ENCODE results near the gene SMURF2. TPM values are rescaled to one million over a fixed set of nuclear protein-coding genes. Genes with fewer than 3 reads are reported as not detected.

The SMURF2 gene
- total RNA-seq, 1 donor from 2014 or later = 45.6 TPM

- TF ChIP-seq, protein P1, sequence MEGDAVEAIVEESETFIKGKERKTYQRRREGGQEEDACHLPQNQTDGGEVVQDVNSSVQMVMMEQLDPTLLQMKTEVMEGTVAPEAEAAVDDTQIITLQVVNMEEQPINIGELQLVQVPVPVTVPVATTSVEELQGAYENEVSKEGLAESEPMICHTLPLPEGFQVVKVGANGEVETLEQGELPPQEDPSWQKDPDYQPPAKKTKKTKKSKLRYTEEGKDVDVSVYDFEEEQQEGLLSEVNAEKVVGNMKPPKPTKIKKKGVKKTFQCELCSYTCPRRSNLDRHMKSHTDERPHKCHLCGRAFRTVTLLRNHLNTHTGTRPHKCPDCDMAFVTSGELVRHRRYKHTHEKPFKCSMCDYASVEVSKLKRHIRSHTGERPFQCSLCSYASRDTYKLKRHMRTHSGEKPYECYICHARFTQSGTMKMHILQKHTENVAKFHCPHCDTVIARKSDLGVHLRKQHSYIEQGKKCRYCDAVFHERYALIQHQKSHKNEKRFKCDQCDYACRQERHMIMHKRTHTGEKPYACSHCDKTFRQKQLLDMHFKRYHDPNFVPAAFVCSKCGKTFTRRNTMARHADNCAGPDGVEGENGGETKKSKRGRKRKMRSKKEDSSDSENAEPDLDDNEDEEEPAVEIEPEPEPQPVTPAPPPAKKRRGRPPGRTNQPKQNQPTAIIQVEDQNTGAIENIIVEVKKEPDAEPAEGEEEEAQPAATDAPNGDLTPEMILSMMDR (IDR thresholded peaks at IDR 0.05; ENCODE audit: insufficient read depth, low read length, poor library complexity, severe bottlenecking) = no peak
- DNase-seq (ENCODE audit: low read depth) = no peak
- no peak overlapping the region for H3K4me3 ChIP-seq (ENCODE audit: low read depth, low read length)
- H3K36me3 ChIP-seq (ENCODE audit: control insufficient read depth, insufficient read depth, low read length) = peaks cover 7% of the 10 kb centered on the region
- H3K27me3 ChIP-seq (ENCODE audit: control insufficient read depth, insufficient read depth, low read length) = no peaks in the 10 kb centered on the region
Observed at GRCh38 chr17:64500862-64501765, 161.0 kb downstream of the SMURF2 start.

- TF ChIP-seq, protein P1 (IDR thresholded peaks at IDR 0.05; ENCODE audit: insufficient read depth, low read length, poor library complexity, severe bottlenecking) = no peak
- no peak for DNase-seq (ENCODE audit: low read depth)
- Histone ChIP-seq H3K27me3 (ENCODE audit: control insufficient read depth, insufficient read depth, low read length) (no peaks in the 10 kb centered on the region), H3K36me3 (ENCODE audit: control insufficient read depth, insufficient read depth, low read length) (peaks cover 7% of the 10 kb centered on the region), H3K4me3 (ENCODE audit: low read depth, low read length) (no peak overlapping the region)
Observed at GRCh38 chr17:64500487-64500859, 161.6 kb downstream of the SMURF2 start.

GRCh38 chr17:64499805-64500486 is 162.2 kb downstream of the SMURF2 start:
- no peak overlapping the region for H3K4me3 ChIP-seq (ENCODE audit: low read depth, low read length)
- no peaks in the 10 kb centered on the region for H3K27me3 ChIP-seq (ENCODE audit: control insufficient read depth, insufficient read depth, low read length)
- H3K36me3 ChIP-seq (ENCODE audit: control insufficient read depth, insufficient read depth, low read length) = peaks cover 7% of the 10 kb centered on the region
- no peak for DNase-seq (ENCODE audit: low read depth)
- TF ChIP-seq, protein P1 (IDR thresholded peaks at IDR 0.05; ENCODE audit: insufficient read depth, low read length, poor library complexity, severe bottlenecking) = no peak

DNA sequence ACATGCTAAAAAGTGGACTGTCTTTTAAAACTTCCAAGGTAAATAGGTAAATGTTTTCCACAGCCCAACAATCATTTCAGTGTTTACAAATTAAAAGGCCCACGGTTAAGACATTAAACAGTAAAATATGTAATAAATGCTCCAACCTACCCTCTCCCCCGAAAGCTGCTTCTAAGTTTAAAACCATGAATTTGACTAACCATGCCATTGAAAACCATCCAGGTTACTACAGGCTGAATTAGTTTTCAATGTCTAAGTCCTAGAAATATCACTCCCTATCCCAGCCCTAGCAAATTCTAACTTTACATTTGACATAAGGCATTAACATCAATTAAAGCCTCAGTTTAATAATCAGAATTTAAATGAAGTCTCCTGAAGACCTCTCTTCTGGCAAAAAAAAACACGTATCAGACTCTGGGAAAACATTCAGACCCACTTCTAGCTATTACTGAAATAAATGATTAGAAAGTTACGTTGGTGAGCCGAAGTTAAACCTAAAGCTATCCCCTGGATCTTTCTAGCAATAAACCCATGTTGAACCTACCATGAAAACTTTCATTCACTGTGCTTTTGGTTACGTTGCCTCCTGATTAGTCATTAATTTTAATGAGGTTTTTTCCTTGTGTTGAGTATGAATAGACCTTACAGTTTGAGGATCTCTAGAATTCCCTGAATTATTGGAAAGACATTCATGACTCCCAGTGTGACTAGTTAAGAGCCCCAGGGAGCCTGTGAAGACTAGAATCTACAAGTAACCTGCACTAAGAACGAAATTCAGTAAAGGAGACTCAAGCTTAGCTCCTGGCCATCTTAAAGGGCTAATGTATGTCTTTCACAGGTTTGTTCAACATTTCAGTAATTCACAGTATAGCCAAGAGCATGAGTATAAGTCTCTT is 163.6 kb downstream of the SMURF2 start:
- H3K36me3 ChIP-seq (ENCODE audit: control insufficient read depth, insufficient read depth, low read length) = peaks cover 7% of the 10 kb centered on the region
- no peaks in the 10 kb centered on the region for H3K27me3 ChIP-seq (ENCODE audit: control insufficient read depth, insufficient read depth, low read length)
- TF ChIP-seq, protein P1 (IDR thresholded peaks at IDR 0.05; ENCODE audit: insufficient read depth, low read length, poor library complexity, severe bottlenecking) = no peak
- no peak overlapping the region for H3K4me3 ChIP-seq (ENCODE audit: low read depth, low read length)
- DNase-seq (ENCODE audit: low read depth) = no peak

GRCh38 chr17:64497565-64498035 is 164.5 kb downstream of the SMURF2 start:
- peaks cover 3% of the 10 kb centered on the region for H3K36me3 ChIP-seq (ENCODE audit: control insufficient read depth, insufficient read depth, low read length)
- peak overlapping the region; percentile 81 for H3K4me3 ChIP-seq (ENCODE audit: low read depth, low read length)
- TF ChIP-seq, protein P1 (IDR thresholded peaks at IDR 0.05; ENCODE audit: insufficient read depth, low read length, poor library complexity, severe bottlenecking) = no peak
- H3K27me3 ChIP-seq (ENCODE audit: control insufficient read depth, insufficient read depth, low read length) = no peaks in the 10 kb centered on the region
- no peak for DNase-seq (ENCODE audit: low read depth)

Measured in kidney epithelial cell (primary cell).